ENCODE data around the gene IP6K3.

IP6K3 gene

GRCh38 chr6:33719326-33719987 lies 27.2 kb downstream of the IP6K3 start:
- ChIA-PET CTCF (interaction anchor here (1.2 to 2.2 kb wide), 3 partner anchors 8 to 136 kb away, joined by 3 to 11 read pairs (median 7); partner anchors contain the start of gene UQCC2), POLR2A (no interaction called here)
- no peak for DNase-seq (ENCODE audit: extremely low spot score)
- TF ChIP-seq CTCF (IDR thresholded peaks at IDR 0.05; ENCODE audit: control extremely low read depth, extremely low read depth, low read depth, missing control alignments) = no peak

DNA sequence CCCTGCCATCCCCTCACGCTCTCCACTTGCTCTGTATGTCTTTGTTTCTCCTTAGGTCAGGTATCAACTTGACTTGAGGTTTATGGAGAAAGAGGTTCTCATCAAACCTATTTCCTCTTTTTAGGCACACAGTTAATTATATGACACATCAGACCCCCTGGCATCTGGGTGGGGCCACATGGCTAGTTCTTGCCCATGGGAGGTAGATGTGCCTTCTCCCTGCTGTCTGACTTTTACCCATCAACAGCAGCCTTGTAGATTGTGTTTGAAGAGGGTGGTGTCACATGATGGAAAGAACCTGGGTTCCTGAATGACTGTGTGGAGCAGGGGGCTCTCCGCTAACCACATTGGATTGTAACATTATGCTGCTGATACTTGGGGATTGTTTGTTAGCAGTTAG lies 28.0 kb downstream of the IP6K3 start:
- no peak for TF ChIP-seq CTCF (IDR thresholded peaks at IDR 0.05; ENCODE audit: control extremely low read depth, extremely low read depth, low read depth, missing control alignments)
- CTCF ChIA-PET = interaction anchor here (4.1 kb wide), 1 partner anchor 18 kb away, joined by 28 read pairs; no protein-coding TSS in a partner anchor
- POLR2A ChIA-PET = no interaction called here
- no peak for DNase-seq (ENCODE audit: extremely low spot score)

GRCh38 chr6:33717934-33718455 lies 28.7 kb downstream of the IP6K3 start:
- ChIA-PET POLR2A (interaction anchor here (0.6 kb wide), 1 partner anchor 31 kb away, joined by 3 read pairs; no protein-coding TSS in a partner anchor), CTCF (interaction anchor here (4.1 kb wide), 1 partner anchor 17 kb away, joined by 28 read pairs; no protein-coding TSS in a partner anchor)
- DNase-seq (ENCODE audit: extremely low spot score) = no peak
- no peak for TF ChIP-seq CTCF (IDR thresholded peaks at IDR 0.05; ENCODE audit: control extremely low read depth, extremely low read depth, low read depth, missing control alignments)

GRCh38 chr6:33716890-33717632 lies 29.6 kb downstream of the IP6K3 start:
- no peak for TF ChIP-seq CTCF (IDR thresholded peaks at IDR 0.05; ENCODE audit: control extremely low read depth, extremely low read depth, low read depth, missing control alignments)
- ChIA-PET POLR2A (no interaction called here), CTCF (interaction anchor here (4.1 kb wide), 1 partner anchor 16 kb away, joined by 28 read pairs; no protein-coding TSS in a partner anchor)
- no peak for DNase-seq (ENCODE audit: extremely low spot score)

DNA sequence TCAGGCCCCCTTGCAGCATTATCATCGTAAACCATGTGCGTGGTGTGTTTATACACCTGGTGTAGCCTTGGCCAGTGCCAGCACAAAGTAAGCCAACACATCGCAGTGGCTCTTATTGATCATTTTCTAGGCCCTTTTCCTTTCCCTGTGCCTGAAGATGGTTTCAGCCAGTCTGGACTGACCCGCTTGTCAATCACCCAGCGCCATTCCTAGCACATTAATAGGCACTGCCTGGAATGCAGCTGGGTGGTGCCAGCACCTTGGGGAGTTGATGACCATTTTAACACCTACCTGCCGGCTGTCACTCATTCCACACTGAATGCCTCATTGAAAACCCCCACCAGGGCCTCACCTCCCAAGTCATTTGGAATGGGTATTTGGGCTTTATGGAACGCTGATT lies 30.3 kb downstream of the IP6K3 start:
- DNase-seq (ENCODE audit: extremely low spot score) = no peak
- ChIA-PET CTCF (interaction anchor here (1.0 to 4.1 kb wide), 3 partner anchors 15 to 55 kb away, joined by 3 to 28 read pairs (median 4); no protein-coding TSS in a partner anchor), POLR2A (no interaction called here)
- TF ChIP-seq CTCF (IDR thresholded peaks at IDR 0.05; ENCODE audit: control extremely low read depth, extremely low read depth, low read depth, missing control alignments) = no peak

DNA sequence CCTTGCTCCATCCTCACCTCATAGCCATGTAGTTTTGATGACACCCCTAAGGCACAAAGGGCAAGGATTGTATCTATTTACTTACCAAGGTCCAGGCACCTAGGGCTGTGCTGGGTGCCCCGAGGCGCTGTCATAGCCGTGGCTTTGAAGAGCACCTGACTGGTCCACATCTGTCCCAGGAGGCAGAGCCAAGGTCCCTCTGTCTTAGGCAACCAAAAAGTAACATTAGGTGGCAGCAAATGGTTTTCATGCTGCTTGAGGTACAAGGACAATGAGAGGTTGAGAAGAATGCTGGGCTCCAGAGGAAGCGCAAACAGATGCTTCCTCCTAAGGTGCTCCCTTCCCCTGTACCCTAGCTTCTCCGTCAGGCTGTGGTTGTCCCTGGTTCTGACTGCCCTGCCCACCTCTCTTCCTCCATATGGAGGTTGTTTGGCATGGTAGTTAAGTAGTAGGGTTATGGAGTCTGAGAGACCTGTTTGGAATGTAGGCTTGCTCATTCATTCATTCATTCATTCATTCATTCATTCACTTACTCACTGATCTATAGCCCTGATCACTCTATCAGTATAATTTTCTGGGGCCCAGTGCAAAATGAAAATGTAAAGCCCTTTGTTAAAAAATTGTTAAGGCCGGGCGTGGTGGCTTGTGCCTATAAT lies 32.2 kb downstream of the IP6K3 start:
- DNase-seq (ENCODE audit: extremely low spot score) = no peak
- TF ChIP-seq CTCF (IDR thresholded peaks at IDR 0.05; ENCODE audit: control extremely low read depth, extremely low read depth, low read depth, missing control alignments) = no peak
- ChIA-PET CTCF (interaction anchor here (1.0 to 4.1 kb wide), 5 partner anchors 13 to 53 kb away, joined by 3 to 28 read pairs (median 4); no protein-coding TSS in a partner anchor), POLR2A (no interaction called here)
